Psoas muscle (tissue), 8 donors: ENCODE results near the gene PIAS4. TPM values are rescaled to one million over a fixed set of nuclear protein-coding genes. Genes with fewer than 3 reads are reported as not detected.
A peak's percentile ranks its signal among the peaks of the same experiment; 100 is the strongest.

Experiments
- ATAC-seq, 4 donors: fragments of 200-7000 bp; cut with Tn5 transposase; one replicate each; pipeline ENCODE4 v1.9.1; 2020; ENCODE audit warnings: moderate library complexity in 3 of 4, mild to moderate bottlenecking in 2 of 4
- DNase-seq, 2 donors: peaks; one replicate each; pipeline ENCODE4 v3.0.0-alpha.2; 2020
- H3K27ac ChIP-seq: fragments of 200-600 bp; one replicate; pipeline ENCODE4 v1.8.0; 2022
- H3K27me3 ChIP-seq, 3 donors: fragments of 200-600 bp in 1 of 3; one replicate each; pipeline versions ENCODE4 v1.6.1 to v1.8.0; 2013 to 2022; ENCODE audit warnings: low read length in 2 of 3, mild to moderate bottlenecking in 2 of 3, moderate library complexity in 1 of 3; ENCODE audit not compliant: insufficient read depth in 3 of 3
- H3K36me3 ChIP-seq, 2 donors: fragments of 200-600 bp in 1 of 2; one replicate each; pipeline versions ENCODE4 v1.6.1 to v1.8.0; 2013 to 2022; ENCODE audit warnings: low read depth in 1 of 2, mild to moderate bottlenecking in 1 of 2, moderate library complexity in 1 of 2; ENCODE audit not compliant: insufficient read depth in 1 of 2
- H3K4me1 ChIP-seq: fragments of 200-600 bp; one replicate; pipeline ENCODE4 v1.8.0; 2022
- H3K4me3 ChIP-seq: fragments of 200-600 bp; one replicate; pipeline ENCODE4 v1.8.0; 2022; ENCODE audit warnings: mild to moderate bottlenecking
- H3K9me3 ChIP-seq: fragments of 200-600 bp; one replicate; pipeline ENCODE4 v1.8.0; 2022
- CTCF ChIP-seq: fragments of 200-600 bp; IDR thresholded peaks from one replicate; pipeline ENCODE4 v1.8.0; 2022; ENCODE audit warnings: antibody characterized with exemption
- WGBS, 3 donors: extraction: QIAGEN DNeasy Blood & Tissue Kit; methylation state at CpG; one replicate each; pipeline versions ENCODE4 v1.1.6 to v1.1.7; 2013; 5-methylcytosine and 5-hydroxymethylcytosine counted together
- intact Hi-C, 2 donors: fragments of 100-400 bp; cut with DNase I; formaldehyde crosslinking; loops; one replicate each; pipeline versions ENCODE4 v1.11.0 to v1.14.2; 2022
- polyA plus RNA-seq, 3 donors: library from polyadenylated mRNA; stranded (reverse); fragments of 200-250 nt; gene quantifications; one replicate each; pipeline ENCODE4 v1.2.3, GENCODE V29; 2013
- total RNA-seq, 4 donors: library from RNA; stranded (reverse); fragmentation: NEBNext Ultra II Directional in 2 of 4; extraction: Animal tissue kit (Norgen Biotek cat#: 25700) in 2 of 4; gene quantifications; one replicate each; pipeline versions ENCODE4 v1.2.1 to v1.2.4, GENCODE V29; 2021 to 2023
- donor health status: healthy with polysubstance abuse.
- donor health status: DM: no; HTN: no; CAD: no; lungs with moderate emphysema.
- donor health status: Bipolar disorder and iron deficiency.
- donor health status: healthy.
- donor health status: DM: yes; HTN: yes; CAD: no.
- donor health status: DM: no; HTN: no; CAD: no.
- donor health status: DM: no; HTN: no; CAD: no.
- donor health status: DM: yes; HTN: yes; CAD: no.

PIAS4 gene
- total and polyA plus RNA-seq, 7 donors = 12.7 to 27.2 (median 15.1) TPM

- peak overlapping the region; percentile 86 for H3K27ac ChIP-seq
- H3K9me3 ChIP-seq = no peaks in the 10 kb centered on the region
- 0 to 2% (median 1%) methylated on average over 20 to 31 of the region's 31 CpGs for WGBS, 3 donors
- no peak for TF ChIP-seq CTCF
- DNase-seq (peak; percentile 67 to 81), ATAC-seq (no peak)
- H3K4me1 ChIP-seq = peaks cover 30% of the 10 kb centered on the region
- peak overlapping the region; percentile 87 for H3K4me3 ChIP-seq
- H3K27me3 ChIP-seq = no peaks in the 10 kb centered on the region
- H3K36me3 ChIP-seq = no peaks in the 10 kb centered on the region
- intact Hi-C loops = loop anchor here (5.0 kb wide), 2 partner anchors 46 to 56 kb away; partner anchors contain the start of gene MAP2K2 (in 1 of the 2)
These were observed 58.7 kb downstream of the PIAS4 start for GRCh38 chr19:4066176-4066606.

GRCh38 chr19:4066682-4067395 is 59.3 kb downstream of the PIAS4 start, which contains the start of gene ZBTB7A:
ZBTB7A (minus strand) TSS chr19:4066899; CDS start chr19:4055232, 11,667 bp downstream.
- H3K36me3 ChIP-seq = no peaks in the 10 kb centered on the region
- intact Hi-C loops = loop anchor here (5.0 kb wide), 2 partner anchors 45 to 55 kb away; partner anchors contain the start of gene MAP2K2 (in 1 of the 2)
- TF ChIP-seq CTCF = no peak
- peak within 1 kb of the TSS; percentile 86 for H3K27ac ChIP-seq
- H3K4me1 ChIP-seq = peaks cover 23% of the 10 kb centered on the region
- peak; percentile 86 to 91 for DNase-seq
- no peaks in the 10 kb centered on the region for H3K9me3 ChIP-seq
- peak; percentile 11 to 44 (median 28) for ATAC-seq
- peak within 1 kb of the TSS; percentile 87 for H3K4me3 ChIP-seq
- 0 to 1% (median 0%) methylated on average over 26 to 85 of the region's 85 CpGs for WGBS, 3 donors
- H3K27me3 ChIP-seq = no peaks in the 10 kb centered on the region

- peak; percentile 48 to 56 for DNase-seq
- H3K27me3 ChIP-seq = no peaks in the 10 kb centered on the region
- TF ChIP-seq CTCF = no peak
- 1 to 2% (median 1%) methylated on average over 27 to 58 of the region's 58 CpGs for WGBS, 3 donors
- H3K9me3 ChIP-seq = no peaks in the 10 kb centered on the region
- intact Hi-C loops = loop anchor here (5.0 kb wide), 2 partner anchors 45 to 55 kb away; partner anchors contain the start of gene MAP2K2 (in 1 of the 2)
- H3K27ac ChIP-seq = peak overlapping the region; percentile 86
- peak overlapping the region; percentile 87 for H3K4me3 ChIP-seq
- peaks cover 17% of the 10 kb centered on the region for H3K4me1 ChIP-seq
- H3K36me3 ChIP-seq = no peaks in the 10 kb centered on the region
- ATAC-seq = no peak
These were observed 60.0 kb downstream of the PIAS4 start for GRCh38 chr19:4067396-4068046.

- H3K27ac ChIP-seq = peak overlapping the region; percentile 86
- DNase-seq (peak in 1 of 2 donors; percentile 55), ATAC-seq (no peak)
- no peaks in the 10 kb centered on the region for H3K9me3 ChIP-seq
- H3K4me3 ChIP-seq = peak overlapping the region; percentile 87
- no peak for TF ChIP-seq CTCF
- peaks cover 9% of the 10 kb centered on the region for H3K4me1 ChIP-seq
- WGBS, 3 donors = 30 to 39% (median 32%) methylated on average over 29 to 31 of the region's 31 CpGs
- intact Hi-C loops = loop anchor here (5.0 kb wide), 2 partner anchors 44 to 54 kb away; partner anchors contain the start of gene MAP2K2 (in 1 of the 2)
- no peaks in the 10 kb centered on the region for H3K27me3 ChIP-seq
- no peaks in the 10 kb centered on the region for H3K36me3 ChIP-seq
These were observed 60.8 kb downstream of the PIAS4 start for GRCh38 chr19:4068047-4068966.
